T47D (cell line): ENCODE measurements around the gene ZRANB1.
A peak's percentile ranks its signal among the peaks of the same experiment; 100 is the strongest.

Experiments
- DNase-seq, 2 experiments: peaks; one replicate each; pipeline versions ENCODE4 v3.0.0 to v3.0.0-alpha.2; 2011 to 2012; ENCODE audit warnings: low read depth in 1 of 2, low spot score in 1 of 2
- JUND ChIP-seq: IDR thresholded peaks from 2 replicates; pipeline ENCODE4 v1.6.1; 2012; ENCODE audit warnings: low read depth
- in situ Hi-C: cut with HindIII; loops from 2 replicates; pipeline ENCODE4 v1.10.0; 2016; ENCODE audit warnings: low sequenced_read_pairs, low pct_unique_long_range_greater_than_20kb

ZRANB1 gene

GRCh38 chr10:125008689-125009638, 67.0 kb downstream of the ZRANB1 start:
- no peak for TF ChIP-seq JUND
- peak in 1 of 2 experiments; percentile 56 for DNase-seq
- in situ Hi-C loops = no loop called here

GRCh38 chr10:125009661-125010161, 67.8 kb downstream of the ZRANB1 start:
- no peak for DNase-seq
- TF ChIP-seq JUND = no peak
- in situ Hi-C loops = no loop called here

- TF ChIP-seq JUND = no peak
- in situ Hi-C loops = no loop called here
- no peak for DNase-seq
Observed at GRCh38 chr10:125010362-125010761, 68.4 kb downstream of the ZRANB1 start.

DNA sequence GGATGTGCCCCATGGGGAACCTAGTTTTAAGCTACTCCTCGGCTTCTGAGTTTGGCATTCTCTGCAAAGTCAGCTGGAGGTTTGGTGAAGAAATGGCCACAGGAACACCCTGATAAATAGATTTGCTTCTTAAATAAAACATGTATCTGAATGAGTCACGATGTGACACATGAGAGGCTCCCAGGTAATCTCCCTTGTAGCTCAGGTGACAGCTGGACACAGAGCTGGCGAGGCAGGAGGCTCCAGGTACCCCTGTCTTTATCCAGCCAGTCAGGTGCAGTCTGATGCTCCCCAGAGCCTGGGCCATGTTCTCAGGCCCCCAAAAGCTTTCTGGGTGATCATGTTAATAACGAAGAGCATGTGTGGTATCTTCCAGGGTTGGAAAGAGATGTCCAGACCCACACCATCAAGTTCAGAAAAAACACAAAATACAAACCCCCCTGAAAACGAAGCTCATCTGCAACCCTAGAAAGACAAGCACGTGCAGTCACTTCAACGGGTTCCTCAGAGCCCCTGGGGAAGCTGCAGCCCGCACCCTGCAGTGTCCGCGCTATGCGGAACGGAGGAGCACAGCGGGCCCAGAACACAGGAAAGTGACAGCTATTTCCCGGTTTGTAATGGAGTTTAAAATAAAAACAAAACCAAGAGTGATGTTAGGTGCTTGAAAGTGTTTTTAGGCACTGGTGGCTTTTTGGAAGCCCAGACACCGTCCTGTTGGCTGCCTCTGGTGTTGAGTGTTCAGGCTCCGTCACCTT, 69.4 kb downstream of the ZRANB1 start:
- in situ Hi-C loops = no loop called here
- no peak for TF ChIP-seq JUND
- DNase-seq = no peak

- in situ Hi-C loops = no loop called here
- no peak for DNase-seq
- TF ChIP-seq JUND = no peak
Observed at GRCh38 chr10:125011926-125012705, 70.2 kb downstream of the ZRANB1 start.

DNA sequence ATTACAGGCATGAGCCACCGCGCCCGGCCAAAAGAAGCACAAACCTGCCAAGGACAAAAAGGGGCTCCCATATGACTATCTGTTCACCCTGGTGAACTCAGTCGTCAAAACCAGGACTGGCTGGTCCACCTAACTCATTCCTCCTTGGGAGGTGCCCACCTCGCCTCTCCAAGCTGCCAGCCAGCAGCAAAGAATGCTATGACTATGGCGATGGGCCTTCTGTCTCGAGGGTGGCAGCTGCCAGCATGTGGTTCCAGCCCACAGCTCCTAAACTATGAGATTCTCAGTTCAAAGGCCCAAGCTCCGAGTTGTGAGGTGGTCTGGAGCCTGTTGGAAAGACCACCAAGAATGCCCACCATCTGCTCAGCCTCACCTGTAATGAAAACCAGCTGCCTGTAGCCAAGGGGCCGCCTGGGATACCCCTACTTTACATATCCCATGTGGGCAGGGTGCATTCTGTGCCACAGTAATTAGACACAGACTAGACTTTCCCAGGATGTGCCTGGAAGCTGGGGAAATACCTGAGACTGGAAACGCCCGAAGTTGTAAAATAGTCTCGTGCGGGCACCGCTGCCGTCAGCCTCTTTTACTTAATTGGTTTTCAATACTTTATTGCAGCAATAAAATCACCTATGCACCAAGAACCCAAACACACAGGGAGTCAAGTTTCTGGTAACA, 71.1 kb downstream of the ZRANB1 start:
- DNase-seq = no peak
- no peak for TF ChIP-seq JUND
- in situ Hi-C loops = no loop called here

DNA sequence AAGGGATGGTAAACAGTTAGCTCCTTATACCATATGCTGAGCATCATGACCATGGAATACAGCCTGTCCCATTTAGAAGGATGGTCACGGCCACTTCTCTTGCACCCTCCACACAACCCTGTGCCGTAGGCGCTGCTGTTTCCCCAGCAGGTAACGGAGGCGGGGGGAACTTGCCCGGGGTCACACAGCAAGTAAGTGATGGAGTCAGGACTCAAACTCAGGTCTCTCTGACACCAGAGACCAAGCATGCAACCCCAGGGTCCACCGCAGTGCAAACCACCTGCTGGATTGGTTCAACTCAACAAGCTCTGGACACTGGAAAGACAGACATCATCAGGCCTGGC, 71.6 kb downstream of the ZRANB1 start:
- in situ Hi-C loops = no loop called here

GRCh38 chr10:125014086-125014830, 72.3 kb downstream of the ZRANB1 start:
- no peak for TF ChIP-seq JUND
- no peak for DNase-seq
- in situ Hi-C loops = no loop called here

More for the DNA sequence above, 71.6 kb downstream of the ZRANB1 start:
- no peak for TF ChIP-seq JUND
- no peak for DNase-seq

GRCh38 chr10:125014836-125015355, 73.0 kb downstream of the ZRANB1 start:
- in situ Hi-C loops = no loop called here
- DNase-seq = peak in 1 of 2 experiments; percentile 17
- no peak for TF ChIP-seq JUND

- TF ChIP-seq JUND = no peak
- peak in 1 of 2 experiments; percentile 44 for DNase-seq
- in situ Hi-C loops = no loop called here
Observed at GRCh38 chr10:125015356-125015944, 73.5 kb downstream of the ZRANB1 start.

- in situ Hi-C loops = no loop called here
- DNase-seq = no peak
- TF ChIP-seq JUND = no peak
Observed at GRCh38 chr10:125016123-125016522, 74.2 kb downstream of the ZRANB1 start.
